WTC11 (cell line): Measurements from ENCODE around the gene GPR18. TPM values are rescaled to one million over a fixed set of nuclear protein-coding genes. Genes with fewer than 3 reads are reported as not detected.

ENCODE experiments used
- ATAC-seq: fragments of 200-7000 bp; cut with Tn5 transposase; 2 replicates; pipeline ENCODE4 v1.10.0; 2021; ENCODE audit warnings: mild to moderate bottlenecking, moderate library complexity
- CTCF ChIA-PET: fragments of 300-600 bp; sonication (Branson Sonifier 250); formaldehyde crosslinking; loops from one replicate; lab custom pipeline; 2021; ENCODE audit warnings: antibody characterized with exemption; lab: Charles Lee
- POLR2A ChIA-PET: fragments of 350-600 bp; sonication (Branson Sonifier 250); formaldehyde crosslinking; loops from one replicate; lab custom pipeline; 2021; ENCODE audit warnings: antibody characterized with exemption; lab: Charles Lee
- DNase-seq: peaks from one replicate; pipeline ENCODE4 v3.0.0; 2021; ENCODE audit warnings: low spot score
- H3K27ac Mint-ChIP-seq: 2 replicates; pipeline ENCODE4 v1.8.0; 2021; ENCODE audit warnings: mixed read lengths
- H3K27me3 Mint-ChIP-seq: 2 replicates; pipeline ENCODE4 v1.8.0; 2021; ENCODE audit warnings: low read depth, mild to moderate bottlenecking, moderate library complexity, mixed read lengths
- H3K36me3 Mint-ChIP-seq: 2 replicates; pipeline ENCODE4 v1.8.0; 2021; ENCODE audit warnings: mixed read lengths
- H3K4me1 Mint-ChIP-seq: 2 replicates; pipeline ENCODE4 v1.8.0; 2022; ENCODE audit warnings: mixed read lengths
- H3K4me3 Mint-ChIP-seq: 2 replicates; pipeline ENCODE4 v1.8.0; 2021; ENCODE audit warnings: mild to moderate bottlenecking, moderate library complexity, mixed read lengths
- H3K9me3 Mint-ChIP-seq: 2 replicates; pipeline ENCODE4 v1.8.0; 2021; ENCODE audit warnings: mixed read lengths
- AR ChIP-seq: fragments of 250-450 bp; sonication (Bioruptor Pico); IDR thresholded peaks from 2 replicates; pipeline ENCODE4 v1.9.0; 2021; ENCODE audit warnings: mild to moderate bottlenecking
- ARID4B ChIP-seq: sonication (generic); formaldehyde crosslinking; IDR thresholded peaks from 2 replicates; pipeline ENCODE4 v1.8.0; 2023; ENCODE audit warnings: missing genetic modification reagents, mild to moderate bottlenecking, borderline replicate concordance
- E2F4 ChIP-seq: sonication (generic); formaldehyde crosslinking; IDR thresholded peaks from 2 replicates; pipeline ENCODE4 v1.8.1; 2022; ENCODE audit warnings: low read depth, mild to moderate bottlenecking, moderate library complexity, missing genetic modification reagents, borderline replicate concordance
- E2F5 ChIP-seq: sonication (generic); formaldehyde crosslinking; IDR thresholded peaks from 2 replicates; pipeline ENCODE4 v1.8.1; 2022; ENCODE audit warnings: mild to moderate bottlenecking, moderate library complexity, missing genetic modification reagents
- ELF4 ChIP-seq: sonication (generic); formaldehyde crosslinking; IDR thresholded peaks from 2 replicates; pipeline ENCODE4 v1.8.1; 2022; ENCODE audit warnings: low read depth, mild to moderate bottlenecking, moderate library complexity, missing genetic modification reagents
- ETV6 ChIP-seq: sonication (generic); formaldehyde crosslinking; IDR thresholded peaks from 2 replicates; pipeline ENCODE4 v1.8.1; 2022; ENCODE audit warnings: mild to moderate bottlenecking, missing genetic modification reagents
- FOXK1 ChIP-seq: sonication (generic); formaldehyde crosslinking; IDR thresholded peaks from 2 replicates; pipeline ENCODE4 v1.8.0; 2022; ENCODE audit warnings: mild to moderate bottlenecking, moderate library complexity, missing genetic modification reagents
- GRHL2 ChIP-seq: fragments of 250-450 bp; sonication (Bioruptor Pico); IDR thresholded peaks from 2 replicates; pipeline ENCODE4 v1.8.0; 2022; ENCODE audit warnings: mild to moderate bottlenecking, moderate library complexity; ENCODE audit not compliant: insufficient replicate concordance, severe bottlenecking
- GTF2I ChIP-seq: fragments of 250-450 bp; sonication (Bioruptor Pico); conservative IDR thresholded peaks from 2 replicates; pipeline ENCODE4 v1.4.0; 2021; ENCODE audit warnings: mild to moderate bottlenecking
- HMGXB4 ChIP-seq: sonication (generic); formaldehyde crosslinking; IDR thresholded peaks from 2 replicates; pipeline ENCODE4 v1.8.1; 2023; ENCODE audit warnings: mild to moderate bottlenecking, moderate library complexity, missing genetic modification reagents
- KAT7 ChIP-seq: sonication (generic); formaldehyde crosslinking; IDR thresholded peaks from 2 replicates; pipeline ENCODE4 v1.8.1; 2023; ENCODE audit warnings: missing genetic modification reagents, mild to moderate bottlenecking, borderline replicate concordance
- NR2C2 ChIP-seq: sonication (generic); formaldehyde crosslinking; IDR thresholded peaks from 2 replicates; pipeline ENCODE4 v1.8.0; 2022; ENCODE audit warnings: mild to moderate bottlenecking, missing genetic modification reagents
- OVOL2 ChIP-seq: fragments of 250-450 bp; sonication (Bioruptor Pico); IDR thresholded peaks from 2 replicates; pipeline ENCODE4 v1.9.0; 2021; ENCODE audit warnings: mild to moderate bottlenecking, borderline replicate concordance
- USF1 ChIP-seq: sonication (generic); formaldehyde crosslinking; IDR thresholded peaks from 2 replicates; pipeline ENCODE4 v1.8.0; 2022; ENCODE audit warnings: mild to moderate bottlenecking, missing genetic modification reagents
- ZNF396 ChIP-seq: fragments of 250-450 bp; sonication (Bioruptor Pico); IDR thresholded peaks from 2 replicates; pipeline ENCODE4 v1.8.0; 2021; ENCODE audit warnings: mild to moderate bottlenecking, moderate library complexity, borderline replicate concordance
- total RNA-seq: library from RNA; stranded (reverse); gene quantifications from 3 replicates; pipeline ENCODE4 v1.2.3, GENCODE V29; 2021

GPR18 gene
- total RNA-seq, 1 experiment from 2014 or later, result 0.09 TPM

- Mint-ChIP-seq H3K36me3 (peaks cover 8% of the 10 kb centered on the region), H3K4me1 (peaks cover 34% of the 10 kb centered on the region), H3K27ac (no peak overlapping the region), H3K9me3 (peaks cover 4% of the 10 kb centered on the region; the same call in 1 of the 2 replicates), H3K27me3 (no peaks in the 10 kb centered on the region), H3K4me3 (no peak overlapping the region)
- DNase-seq (no peak), ATAC-seq (no peak; the same call in 1 of the 2 replicates)
- TF ChIP-seq GRHL2 (CRISPR knock-in tag) (no peak), NR2C2 (CRISPR knock-in tag) (no peak), FOXK1 (no peak), ELF4 (CRISPR knock-in tag) (no peak), ETV6 (CRISPR knock-in tag) (no peak), USF1 (no peak), ARID4B (CRISPR knock-in tag) (no peak), HMGXB4 (CRISPR knock-in tag) (no peak), E2F5 (CRISPR knock-in tag) (no peak), OVOL2 (CRISPR knock-in tag) (no peak), KAT7 (CRISPR knock-in tag) (no peak), ZNF396 (CRISPR knock-in tag) (no peak), AR (CRISPR knock-in tag) (no peak), E2F4 (CRISPR knock-in tag) (no peak), GTF2I (no peak)
- POLR2A ChIA-PET, result no interaction called here
- CTCF ChIA-PET, result no interaction called here
Measured at GRCh38 chr13:99220199-99220935, 37.8 kb downstream of the GPR18 start.
